Aorta (tissue), 5 donors: ENCODE measurements around the gene ADGRF5. TPM values are rescaled to one million over a fixed set of nuclear protein-coding genes. Genes with fewer than 3 reads are reported as not detected.

Experiments
- ATAC-seq: fragments of 200-7000 bp; cut with Tn5 transposase; one replicate; pipeline ENCODE4 v1.9.1; 2022; ENCODE audit warnings: moderate library complexity; ENCODE audit not compliant: low FRiP score
- DNase-seq, 2 donors: peaks; one replicate each; pipeline ENCODE4 v3.0.0-alpha.2; 2020
- H3K27ac ChIP-seq, 2 donors: one replicate each; pipeline ENCODE4 v1.5.1; 2013; ENCODE audit warnings: low read length in 2 of 2, mild to moderate bottlenecking in 2 of 2, moderate library complexity in 2 of 2, control low read depth in 1 of 2, inconsistent platforms in 1 of 2, low read depth in 1 of 2
- H3K27me3 ChIP-seq, 2 donors: one replicate each; pipeline ENCODE4 v1.6.1; 2013; ENCODE audit warnings: control low read depth in 1 of 2, low read length in 1 of 2, mild to moderate bottlenecking in 1 of 2, moderate library complexity in 1 of 2; ENCODE audit not compliant: insufficient read depth in 2 of 2, control insufficient read depth in 1 of 2
- H3K36me3 ChIP-seq, 2 donors: one replicate each; pipeline ENCODE4 v1.6.1; 2013; ENCODE audit warnings: control low read depth in 1 of 2, low read length in 1 of 2, mild to moderate bottlenecking in 1 of 2; ENCODE audit not compliant: insufficient read depth in 2 of 2, control insufficient read depth in 1 of 2
- H3K4me1 ChIP-seq, 2 donors: one replicate each; pipeline ENCODE4 v1.6.1; 2013; ENCODE audit warnings: low read length in 2 of 2, control low read depth in 1 of 2, mild to moderate bottlenecking in 1 of 2, moderate library complexity in 1 of 2; ENCODE audit not compliant: insufficient read depth in 2 of 2, control insufficient read depth in 1 of 2
- H3K4me3 ChIP-seq, 2 donors: one replicate each; pipeline ENCODE4 v1.5.1; 2013; ENCODE audit warnings: low read length in 2 of 2, control low read depth in 1 of 2, mild to moderate bottlenecking in 1 of 2
- H3K9me3 ChIP-seq: one replicate; pipeline ENCODE4 v1.6.1; 2013; ENCODE audit warnings: mild to moderate bottlenecking, low read length; ENCODE audit not compliant: control insufficient read depth
- WGBS, 2 donors: extraction: QIAGEN DNeasy Blood & Tissue Kit; methylation state at CpG; one replicate each; pipeline ENCODE4 v1.1.7; 2013; 5-methylcytosine and 5-hydroxymethylcytosine counted together
- intact Hi-C, 2 donors: fragments of 100-400 bp; cut with DNase I; formaldehyde crosslinking; loops; one replicate each; pipeline versions ENCODE4 v1.14.2 to v1.15.0; 2022
- long read RNA-seq, 2 donors: library from polyadenylated mRNA; unstranded; transcript quantifications; one replicate each; pipeline ENCODE4 v2.0.0, GENCODE V29; 2020 to 2021
- polyA plus RNA-seq, 2 donors: library from polyadenylated mRNA; stranded (reverse); fragments of 200-250 nt; gene quantifications; one replicate each; pipeline ENCODE4 v1.2.3, GENCODE V29; 2013
- total RNA-seq, 2 donors: library from RNA; stranded (reverse); fragmentation: NEBNext Ultra II Directional; extraction: Animal tissue kit (Norgen Biotek cat#: 25700); gene quantifications; one replicate each; pipeline ENCODE4 v1.2.1, GENCODE V29; 2021
- donor health status: healthy with polysubstance abuse.
- donor health status: Bipolar disorder and iron deficiency.
- donor health status: DM: no; HTN: no; CAD: no.
- donor health status: DM: no; HTN: no; CAD: no.
- donor health status: DM: yes; HTN: yes; CAD: no.

The ADGRF5 gene, protein sequence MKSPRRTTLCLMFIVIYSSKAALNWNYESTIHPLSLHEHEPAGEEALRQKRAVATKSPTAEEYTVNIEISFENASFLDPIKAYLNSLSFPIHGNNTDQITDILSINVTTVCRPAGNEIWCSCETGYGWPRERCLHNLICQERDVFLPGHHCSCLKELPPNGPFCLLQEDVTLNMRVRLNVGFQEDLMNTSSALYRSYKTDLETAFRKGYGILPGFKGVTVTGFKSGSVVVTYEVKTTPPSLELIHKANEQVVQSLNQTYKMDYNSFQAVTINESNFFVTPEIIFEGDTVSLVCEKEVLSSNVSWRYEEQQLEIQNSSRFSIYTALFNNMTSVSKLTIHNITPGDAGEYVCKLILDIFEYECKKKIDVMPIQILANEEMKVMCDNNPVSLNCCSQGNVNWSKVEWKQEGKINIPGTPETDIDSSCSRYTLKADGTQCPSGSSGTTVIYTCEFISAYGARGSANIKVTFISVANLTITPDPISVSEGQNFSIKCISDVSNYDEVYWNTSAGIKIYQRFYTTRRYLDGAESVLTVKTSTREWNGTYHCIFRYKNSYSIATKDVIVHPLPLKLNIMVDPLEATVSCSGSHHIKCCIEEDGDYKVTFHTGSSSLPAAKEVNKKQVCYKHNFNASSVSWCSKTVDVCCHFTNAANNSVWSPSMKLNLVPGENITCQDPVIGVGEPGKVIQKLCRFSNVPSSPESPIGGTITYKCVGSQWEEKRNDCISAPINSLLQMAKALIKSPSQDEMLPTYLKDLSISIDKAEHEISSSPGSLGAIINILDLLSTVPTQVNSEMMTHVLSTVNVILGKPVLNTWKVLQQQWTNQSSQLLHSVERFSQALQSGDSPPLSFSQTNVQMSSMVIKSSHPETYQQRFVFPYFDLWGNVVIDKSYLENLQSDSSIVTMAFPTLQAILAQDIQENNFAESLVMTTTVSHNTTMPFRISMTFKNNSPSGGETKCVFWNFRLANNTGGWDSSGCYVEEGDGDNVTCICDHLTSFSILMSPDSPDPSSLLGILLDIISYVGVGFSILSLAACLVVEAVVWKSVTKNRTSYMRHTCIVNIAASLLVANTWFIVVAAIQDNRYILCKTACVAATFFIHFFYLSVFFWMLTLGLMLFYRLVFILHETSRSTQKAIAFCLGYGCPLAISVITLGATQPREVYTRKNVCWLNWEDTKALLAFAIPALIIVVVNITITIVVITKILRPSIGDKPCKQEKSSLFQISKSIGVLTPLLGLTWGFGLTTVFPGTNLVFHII (N-terminal part only)
- total RNA-seq (10 to 100 TPM; 28.7 to 34.6 TPM), polyA plus RNA-seq (1 to 10 TPM in 1 of 2 donors, under 1 TPM in 1; 0.50 to 3.8 TPM)
- long read RNA-seq, donor 1, partial matches to known transcripts: 15 of 26 reads
- long read RNA-seq, donor 1, other reads (novel, unspliced or antisense): 11 of 26 reads
- long read RNA-seq, donor 2, partial matches to known transcripts: 12 of 22 reads
- long read RNA-seq, donor 2, other reads (novel, unspliced or antisense): 10 of 22 reads

DNA sequence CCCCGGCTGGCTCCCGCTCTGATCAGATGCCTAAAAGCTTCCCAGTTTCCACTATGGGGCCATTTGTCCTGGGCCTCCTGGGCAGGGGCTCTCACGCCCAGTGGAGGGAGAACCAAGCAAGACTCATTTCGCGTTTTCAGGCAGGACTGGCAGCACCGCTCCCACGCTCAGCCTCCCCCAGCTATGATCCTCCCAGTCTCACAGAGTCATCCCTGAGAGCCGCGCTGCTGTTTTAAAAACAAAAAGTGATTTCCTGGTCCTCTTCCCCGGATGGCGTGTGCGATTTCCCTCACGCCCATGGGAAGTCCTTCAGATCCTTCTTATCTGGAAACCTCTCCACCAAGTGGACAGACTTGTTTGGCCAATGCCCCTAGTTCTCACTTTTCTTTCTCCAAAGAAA, at the start of gene ADGRF5:
ADGRF5 (minus strand) TSS at position 208 of the 400 bp plus-strand sequence. CDS start 15,176 bp downstream, outside the sequence.
- intact Hi-C loops: no loop called here
- Histone ChIP-seq H3K27me3 (no peaks in the 10 kb centered on the region), H3K4me1 (no peaks in the 10 kb centered on the region), H3K4me3 (no peak within 1 kb of the TSS), H3K27ac (no peak within 1 kb of the TSS), H3K36me3 (no peaks in the 10 kb centered on the region), H3K9me3 (no peaks in the 10 kb centered on the region)
- WGBS, 2 donors: 95 to 97% methylated on average over 13 of the region's 13 CpGs
- ATAC-seq (no peak), DNase-seq (no peak)

DNA sequence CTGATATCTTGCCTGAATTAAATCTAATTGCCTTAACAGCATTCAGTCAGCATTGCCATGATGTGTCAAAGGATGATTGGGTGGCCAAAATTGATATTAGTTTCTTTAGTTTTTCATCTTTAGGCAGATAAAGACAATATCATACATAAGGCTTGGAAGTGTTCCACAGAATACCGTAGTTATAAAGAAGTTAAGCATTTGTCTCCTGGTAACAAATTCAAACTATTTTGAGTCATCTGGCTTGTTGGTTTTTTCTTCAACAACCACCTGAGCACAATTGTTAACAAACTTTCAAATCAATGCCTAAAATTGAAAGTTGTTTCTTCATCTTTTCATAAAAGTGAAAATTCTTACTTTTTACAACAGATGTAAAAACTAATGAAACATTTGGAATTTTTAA, 47.5 kb upstream of the ADGRF5 start:
- DNase-seq: no peak
- H3K27me3 ChIP-seq: no peaks in the 10 kb centered on the region
- peaks cover 2% of the 10 kb centered on the region for H3K9me3 ChIP-seq
- no peak overlapping the region for H3K27ac ChIP-seq
- 61 to 82% methylated on average over 1 of the region's 1 CpG for WGBS, 2 donors
- intact Hi-C loops: no loop called here
- no peak for ATAC-seq
- no peak overlapping the region for H3K4me3 ChIP-seq
- peaks cover 0 to 3% of the 10 kb centered on the region in 2 donors for H3K4me1 ChIP-seq
- H3K36me3 ChIP-seq: no peaks in the 10 kb centered on the region

DNA sequence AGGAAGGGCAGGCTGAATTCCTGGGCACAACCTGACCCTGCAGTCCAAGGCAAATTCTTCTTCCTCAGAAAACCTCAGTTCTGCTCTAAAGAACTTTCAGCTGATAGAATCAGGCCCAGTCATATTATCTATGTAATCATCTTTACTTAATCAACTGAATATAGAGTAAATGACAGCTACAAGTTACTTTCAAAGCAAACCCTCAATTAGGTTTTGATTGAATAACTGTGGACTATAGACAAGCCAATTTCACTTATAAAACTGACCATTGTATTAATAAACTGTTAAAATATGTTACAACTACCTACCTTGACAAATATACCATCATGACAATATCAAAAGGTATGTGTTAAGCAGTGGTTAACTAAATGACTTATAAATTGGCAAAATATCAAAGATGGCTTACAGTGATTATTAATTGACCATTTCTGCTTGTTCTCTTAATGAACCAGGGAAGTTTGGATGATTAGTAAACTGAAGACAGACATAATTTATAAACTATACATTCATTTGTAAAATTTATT, 46.1 kb upstream of the ADGRF5 start:
- Histone ChIP-seq H3K4me3 (no peak overlapping the region), H3K27ac (no peak overlapping the region), H3K9me3 (no peaks in the 10 kb centered on the region), H3K27me3 (no peaks in the 10 kb centered on the region), H3K36me3 (no peaks in the 10 kb centered on the region), H3K4me1 (peaks cover 0 to 3% of the 10 kb centered on the region in 2 donors)
- no peak for DNase-seq
- ATAC-seq: no peak
- intact Hi-C loops: no loop called here

DNA sequence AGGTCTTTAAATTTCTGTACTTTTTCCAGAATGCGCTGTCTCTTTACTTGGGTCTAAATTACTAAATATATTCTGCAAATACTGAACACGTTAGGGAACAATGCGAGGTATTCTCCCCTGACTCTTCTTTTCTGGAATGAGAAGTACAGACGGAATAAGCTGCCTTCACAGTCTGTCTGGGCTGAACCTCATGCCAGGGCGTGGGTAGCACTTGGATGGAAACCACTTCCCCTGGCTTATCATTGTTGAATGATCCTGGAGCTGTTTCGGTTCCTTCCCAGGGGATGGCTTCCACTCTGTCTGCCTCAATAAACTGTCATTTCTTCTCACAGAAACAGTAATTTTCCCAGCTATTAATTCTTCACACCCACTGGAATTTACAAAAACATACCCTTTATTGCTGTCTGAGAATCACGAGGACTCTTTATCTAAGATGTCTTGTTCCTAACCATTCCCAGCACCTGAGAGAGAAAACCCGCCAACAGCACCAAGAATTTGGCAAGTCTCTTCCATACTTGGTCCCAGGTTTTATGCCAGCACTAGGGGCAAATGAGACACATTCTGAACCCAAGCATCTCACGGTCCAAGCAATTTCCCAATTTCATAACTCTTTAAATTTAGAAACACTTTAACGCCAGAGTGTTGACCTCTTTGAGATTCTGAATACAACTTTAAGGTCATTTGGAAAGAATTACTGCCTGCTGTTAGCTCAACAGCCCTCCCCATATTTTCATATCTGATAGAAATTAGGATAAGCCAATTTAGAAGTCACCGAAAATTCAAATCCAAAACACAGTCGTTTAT, 43.2 kb upstream of the ADGRF5 start:
- ATAC-seq (no peak), DNase-seq (no peak)
- intact Hi-C loops: no loop called here
- Histone ChIP-seq H3K9me3 (no peaks in the 10 kb centered on the region), H3K4me3 (no peak overlapping the region), H3K27me3 (no peaks in the 10 kb centered on the region), H3K4me1 (peaks cover 0 to 3% of the 10 kb centered on the region in 2 donors), H3K27ac (no peak overlapping the region), H3K36me3 (no peaks in the 10 kb centered on the region)
- WGBS, 2 donors: 7 to 10% methylated on average over 12 of the region's 12 CpGs

DNA sequence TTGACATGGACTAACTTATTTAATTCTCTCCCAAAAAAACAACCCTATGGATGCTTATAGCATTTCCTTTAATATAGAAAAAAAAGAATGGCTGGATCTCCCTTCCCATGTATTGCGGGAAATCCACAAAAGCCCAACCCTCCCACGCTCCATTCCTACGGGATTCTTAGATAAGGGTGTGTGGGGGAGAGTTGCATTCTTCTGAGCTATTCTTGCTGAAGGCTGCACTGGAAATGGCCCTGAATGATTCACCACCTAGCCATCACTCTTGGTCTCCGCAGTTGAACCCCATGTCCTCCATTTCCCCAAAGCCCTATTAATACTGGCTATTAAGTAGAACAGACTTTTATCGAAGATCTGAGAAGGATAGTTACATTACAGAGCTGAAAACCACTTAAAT, 41.9 kb upstream of the ADGRF5 start:
- no peak overlapping the region for H3K27ac ChIP-seq

DNA sequence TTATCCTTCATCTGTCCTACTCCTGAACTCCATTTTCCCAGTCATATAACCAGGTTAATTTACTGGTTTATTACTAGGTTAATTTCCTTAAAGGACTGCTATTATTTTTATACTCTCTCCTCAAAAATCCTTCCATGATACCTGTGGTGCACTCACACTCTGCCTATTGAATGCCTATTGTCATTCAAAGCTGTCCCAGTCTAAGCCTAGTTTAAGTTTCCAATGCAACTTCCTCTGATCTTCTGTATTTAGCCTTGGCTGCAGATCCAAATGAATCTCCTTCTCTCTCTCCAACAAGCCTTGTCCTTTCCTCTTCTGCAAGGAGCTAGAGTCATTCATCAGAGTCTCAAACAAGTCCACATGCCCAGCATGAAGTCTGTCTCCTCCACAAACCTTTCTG, 41.3 kb upstream of the ADGRF5 start:
- ATAC-seq: no peak
- intact Hi-C loops: no loop called here

More for the DNA sequence above, 41.9 kb upstream of the ADGRF5 start:
- no peak for ATAC-seq
- Histone ChIP-seq H3K4me3 (no peak overlapping the region), H3K4me1 (peaks cover 0 to 3% of the 10 kb centered on the region in 2 donors), H3K36me3 (no peaks in the 10 kb centered on the region), H3K9me3 (no peaks in the 10 kb centered on the region), H3K27me3 (no peaks in the 10 kb centered on the region)
- intact Hi-C loops: no loop called here
- DNase-seq: peak in 1 of 2 donors; percentile 46
- 57 to 66% methylated on average over 5 of the region's 5 CpGs for WGBS, 2 donors

DNA sequence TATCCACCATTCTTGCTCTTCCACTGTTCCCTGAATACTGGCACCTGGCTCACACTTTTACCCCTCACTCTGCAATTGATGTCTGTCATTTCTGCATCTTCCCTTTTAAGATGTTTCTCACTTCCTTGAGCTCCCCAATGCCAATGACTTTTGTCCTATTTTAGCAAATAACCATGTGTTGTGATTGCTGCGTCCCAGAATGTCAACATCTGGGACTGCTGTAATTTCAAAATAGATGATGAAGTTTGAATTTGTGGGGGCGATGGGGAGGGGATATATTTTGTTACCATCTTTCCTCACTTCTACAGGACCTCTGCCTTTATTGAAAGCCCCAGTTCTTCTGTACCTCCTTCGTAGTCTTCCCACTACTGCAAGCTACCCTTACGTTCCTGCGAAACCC, 40.0 kb upstream of the ADGRF5 start:
- no peak for ATAC-seq
- Histone ChIP-seq H3K27ac (no peak overlapping the region), H3K4me1 (peaks cover 0 to 3% of the 10 kb centered on the region in 2 donors), H3K36me3 (no peaks in the 10 kb centered on the region), H3K27me3 (no peaks in the 10 kb centered on the region), H3K4me3 (no peak overlapping the region), H3K9me3 (no peaks in the 10 kb centered on the region)
- 90 to 93% methylated on average over 5 of the region's 5 CpGs for WGBS, 2 donors
- intact Hi-C loops: no loop called here
- no peak for DNase-seq

More for the DNA sequence above, 41.3 kb upstream of the ADGRF5 start:
- Histone ChIP-seq H3K27me3 (no peaks in the 10 kb centered on the region), H3K36me3 (no peaks in the 10 kb centered on the region), H3K4me3 (no peak overlapping the region), H3K9me3 (no peaks in the 10 kb centered on the region), H3K27ac (no peak overlapping the region), H3K4me1 (peaks cover 0 to 3% of the 10 kb centered on the region in 2 donors)
- DNase-seq: no peak
